HL-60/S4 (cell line): ENCODE data around the gene GUCD1.

Experiments
- in situ Hi-C: fragments of 300-500 bp; cut with MboI; formaldehyde crosslinking; loops from 2 replicates; pipeline ENCODE4 v1.14.3; 2022; ENCODE audit warnings: low sequenced_read_pairs

GUCD1 gene

GRCh38 chr22:24535348-24535747 is 19.6 kb downstream of the GUCD1 start:
- in situ Hi-C loops = loop anchor here (25.0 kb wide), 1 partner anchor 523 kb away; the partner anchor contains the start of genes CABIN1 and GSTT4

GRCh38 chr22:24532075-24532474 is 22.9 kb downstream of the GUCD1 start:
- in situ Hi-C loops = loop anchor here (25.0 kb wide), 1 partner anchor 520 kb away; the partner anchor contains the start of genes CABIN1 and GSTT4

GRCh38 chr22:24530968-24531367 is 24.0 kb downstream of the GUCD1 start:
- in situ Hi-C loops = loop anchor here (25.0 kb wide), 1 partner anchor 519 kb away; the partner anchor contains the start of genes CABIN1 and GSTT4

GRCh38 chr22:24529898-24530297 is 25.0 kb downstream of the GUCD1 start:
- in situ Hi-C loops = loop anchor here (10.0 to 25.0 kb wide), 2 partner anchors 205 to 518 kb away; partner anchors contain the start of genes CABIN1 and GSTT4

GRCh38 chr22:24526191-24526590 is 28.7 kb downstream of the GUCD1 start:
- in situ Hi-C loops = loop anchor here (10.0 to 25.0 kb wide), 2 partner anchors 201 to 514 kb away; partner anchors contain the start of genes CABIN1 and GSTT4

- in situ Hi-C loops = loop anchor here (10.0 to 25.0 kb wide), 2 partner anchors 201 to 513 kb away; partner anchors contain the start of genes CABIN1 and GSTT4
These were observed 29.4 kb downstream of the GUCD1 start for GRCh38 chr22:24525416-24526037.

GRCh38 chr22:24523873-24524272 is 31.1 kb downstream of the GUCD1 start:
- in situ Hi-C loops = loop anchor here (5.0 to 10.0 kb wide), 2 partner anchors 107 to 199 kb away; no protein-coding TSS in a partner anchor

GRCh38 chr22:24521791-24522245 is 33.1 kb downstream of the GUCD1 start:
- in situ Hi-C loops = loop anchor here (5.0 to 10.0 kb wide), 2 partner anchors 105 to 197 kb away; no protein-coding TSS in a partner anchor

- in situ Hi-C loops = no loop called here
These were observed 35.4 kb downstream of the GUCD1 start for GRCh38 chr22:24519496-24519895.

GRCh38 chr22:24518771-24519485 is 36.0 kb downstream of the GUCD1 start:
- in situ Hi-C loops = no loop called here

- in situ Hi-C loops = no loop called here
These were observed 36.7 kb downstream of the GUCD1 start for GRCh38 chr22:24518228-24518627.

- in situ Hi-C loops = no loop called here
These were observed 37.5 kb downstream of the GUCD1 start for GRCh38 chr22:24517446-24517845.

- in situ Hi-C loops = no loop called here
These were observed 38.6 kb downstream of the GUCD1 start for GRCh38 chr22:24516301-24516737.

- in situ Hi-C loops = no loop called here
These were observed 40.0 kb downstream of the GUCD1 start for GRCh38 chr22:24515027-24515338.

- in situ Hi-C loops = no loop called here
These were observed 40.5 kb downstream of the GUCD1 start for GRCh38 chr22:24514241-24515026.

GRCh38 chr22:24513378-24514240 is 41.3 kb downstream of the GUCD1 start:
- in situ Hi-C loops = no loop called here

- in situ Hi-C loops = no loop called here
These were observed 42.9 kb downstream of the GUCD1 start for GRCh38 chr22:24512043-24512442.

GRCh38 chr22:24510637-24511625 is 44.0 kb downstream of the GUCD1 start:
- in situ Hi-C loops = no loop called here

- in situ Hi-C loops = loop anchor here (10.0 kb wide), 1 partner anchor 73 kb away; no protein-coding TSS in a partner anchor
These were observed 47.2 kb downstream of the GUCD1 start for GRCh38 chr22:24507716-24508115.
